ENCODE results near the gene GRK5.

- TF ChIP-seq CTCF (IDR thresholded peaks at IDR 0.05), result no peak
- no peak for TF ChIP-seq POLR2A (IDR thresholded peaks at IDR 0.05)
Observed at GRCh38 chr10:119231654-119232053, 24.3 kb downstream of the GRK5 start.
